Hepatocyte (in vitro differentiated cells): ENCODE measurements around the gene KAT5.

Experiments used
- EZH2 ChIP-seq: fragments of 200-600 bp; sonication (generic); IDR thresholded peaks from 2 replicates; pipeline ENCODE4 v1.6.1; 2016; ENCODE audit warnings: antibody characterized with exemption, mild to moderate bottlenecking, borderline replicate concordance
- EZH2phosphoT487 ChIP-seq: fragments of 200-600 bp; sonication (generic); IDR thresholded peaks from one replicate; pipeline ENCODE4 v1.6.1; 2018; ENCODE audit warnings: antibody characterized with exemption, mild to moderate bottlenecking, low read depth, moderate library complexity; ENCODE audit not compliant: unreplicated experiment, severe bottlenecking
- TF ChIP-seq, protein P1 (sequence below): fragments of 200-600 bp; sonication (generic); IDR thresholded peaks from 2 replicates; pipeline ENCODE4 v1.5.1; 2016; ENCODE audit warnings: antibody characterized with exemption, mild to moderate bottlenecking; ENCODE audit not compliant: poor library complexity

GRCh38 chr11:65741185-65741584 is 29.1 kb downstream of the KAT5 start:
- TF ChIP-seq, protein P1, sequence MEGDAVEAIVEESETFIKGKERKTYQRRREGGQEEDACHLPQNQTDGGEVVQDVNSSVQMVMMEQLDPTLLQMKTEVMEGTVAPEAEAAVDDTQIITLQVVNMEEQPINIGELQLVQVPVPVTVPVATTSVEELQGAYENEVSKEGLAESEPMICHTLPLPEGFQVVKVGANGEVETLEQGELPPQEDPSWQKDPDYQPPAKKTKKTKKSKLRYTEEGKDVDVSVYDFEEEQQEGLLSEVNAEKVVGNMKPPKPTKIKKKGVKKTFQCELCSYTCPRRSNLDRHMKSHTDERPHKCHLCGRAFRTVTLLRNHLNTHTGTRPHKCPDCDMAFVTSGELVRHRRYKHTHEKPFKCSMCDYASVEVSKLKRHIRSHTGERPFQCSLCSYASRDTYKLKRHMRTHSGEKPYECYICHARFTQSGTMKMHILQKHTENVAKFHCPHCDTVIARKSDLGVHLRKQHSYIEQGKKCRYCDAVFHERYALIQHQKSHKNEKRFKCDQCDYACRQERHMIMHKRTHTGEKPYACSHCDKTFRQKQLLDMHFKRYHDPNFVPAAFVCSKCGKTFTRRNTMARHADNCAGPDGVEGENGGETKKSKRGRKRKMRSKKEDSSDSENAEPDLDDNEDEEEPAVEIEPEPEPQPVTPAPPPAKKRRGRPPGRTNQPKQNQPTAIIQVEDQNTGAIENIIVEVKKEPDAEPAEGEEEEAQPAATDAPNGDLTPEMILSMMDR: no peak
- no peak for TF ChIP-seq EZH2
- no peak for TF ChIP-seq EZH2phosphoT487
